GM19467 (cell line): ENCODE results near the gene MAN1A1.

Experiments used
- ATAC-seq: cut with Tn5 transposase; IDR thresholded peaks from one replicate; pipeline ENCODE4 v1.9.1; 2021; ENCODE audit warnings: mild to moderate bottlenecking, moderate library complexity; ENCODE audit not compliant: unreplicated experiment

The MAN1A1 gene

DNA sequence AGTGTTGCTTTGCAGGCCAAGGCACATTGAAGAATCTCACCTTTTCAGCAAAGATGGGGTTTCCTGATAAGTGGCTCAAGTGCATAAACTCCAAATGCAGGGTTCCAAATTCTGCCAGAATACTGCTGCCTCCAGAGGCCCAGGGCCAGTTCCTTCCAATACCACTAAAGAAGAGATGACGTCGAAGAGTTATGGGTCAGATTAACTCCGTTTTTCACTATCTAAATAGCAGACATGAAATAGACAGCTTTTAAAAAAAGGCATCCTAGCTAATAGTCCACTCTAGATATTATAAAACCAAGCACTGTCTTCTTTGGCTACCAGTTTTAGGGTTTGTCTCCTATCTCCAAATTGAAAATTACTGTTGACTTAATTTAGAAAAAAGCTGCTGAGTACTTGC is 144.8 kb downstream of the MAN1A1 start:
- no peak for ATAC-seq

- ATAC-seq, result no peak
These were observed 148.1 kb downstream of the MAN1A1 start for GRCh38 chr6:119201480-119201879.

DNA sequence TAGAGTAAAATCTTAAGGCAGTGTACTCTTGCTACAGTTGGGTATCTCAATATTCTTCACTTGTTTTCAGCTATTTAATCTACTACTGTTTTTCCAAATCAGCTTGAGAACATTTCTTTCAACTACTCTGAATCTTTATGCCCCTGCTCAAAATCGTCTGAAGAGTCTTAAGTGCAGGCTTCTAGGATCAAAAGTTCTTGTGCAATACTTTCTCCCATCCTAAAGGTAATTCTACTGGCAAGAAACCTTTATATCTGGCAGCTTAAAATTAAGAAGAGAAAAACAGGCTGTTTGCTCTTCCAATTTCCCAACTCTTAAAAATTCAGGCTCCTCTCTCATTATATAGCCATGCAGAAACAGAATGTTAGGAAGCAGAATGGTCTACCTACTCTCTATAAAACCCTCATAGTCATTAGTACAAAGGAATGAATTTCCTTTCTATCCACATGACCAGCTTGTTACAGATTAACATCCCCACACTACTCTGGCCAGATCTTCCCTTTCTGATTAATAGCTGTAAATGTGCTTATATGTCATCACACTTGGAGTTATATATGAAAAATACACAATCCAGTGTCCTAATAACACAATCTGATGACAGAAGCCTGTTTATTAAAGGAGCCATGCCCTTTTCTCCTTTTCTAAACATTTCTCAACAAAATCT is 148.9 kb downstream of the MAN1A1 start:
- no peak for ATAC-seq

GRCh38 chr6:119197271-119197670 is 152.3 kb downstream of the MAN1A1 start:
- no peak for ATAC-seq

- ATAC-seq, result no peak
These were observed 152.8 kb downstream of the MAN1A1 start for GRCh38 chr6:119196715-119197114.

DNA sequence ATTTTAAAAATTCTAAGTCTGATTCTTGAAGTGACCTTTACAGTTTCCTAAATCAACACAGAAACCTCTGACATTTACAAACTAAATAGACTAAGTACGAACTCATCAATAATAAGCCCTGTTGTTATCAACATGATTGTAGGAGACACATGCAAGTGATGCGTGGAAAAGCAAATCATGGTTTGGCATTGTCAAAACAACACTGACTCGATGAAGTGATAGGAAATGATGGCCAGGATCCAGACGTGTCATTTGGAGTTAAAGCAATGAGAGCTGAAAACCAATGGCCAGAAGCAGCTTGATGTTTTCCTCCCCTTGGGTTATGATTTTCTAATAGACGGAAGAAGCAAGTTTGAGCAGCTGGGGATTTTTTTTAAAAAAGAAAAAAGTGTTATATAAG is 153.7 kb downstream of the MAN1A1 start:
- no peak for ATAC-seq

- no peak for ATAC-seq
These were observed 154.4 kb downstream of the MAN1A1 start for GRCh38 chr6:119195204-119195603.

- ATAC-seq, result no peak
These were observed 155.9 kb downstream of the MAN1A1 start for GRCh38 chr6:119193707-119194106.

DNA sequence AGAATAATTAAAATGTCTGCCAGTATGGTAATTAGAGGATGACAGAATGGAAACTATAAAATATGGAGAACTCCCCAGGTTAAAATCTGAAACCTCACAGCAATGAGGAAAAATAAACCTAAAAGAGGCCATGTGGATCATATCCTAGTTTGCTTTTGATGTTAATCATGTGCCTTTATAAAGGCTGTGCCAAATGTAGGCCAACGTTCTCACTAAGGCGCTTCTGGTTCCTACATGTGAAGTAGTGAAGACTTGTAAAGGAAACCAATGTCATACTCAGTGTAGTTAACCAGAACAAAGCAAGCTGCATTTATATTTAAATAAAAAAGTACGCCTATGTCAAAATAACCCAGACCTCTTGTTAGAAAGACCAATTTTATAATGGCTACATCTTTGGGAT is 157.4 kb downstream of the MAN1A1 start:
- ATAC-seq, result no peak

DNA sequence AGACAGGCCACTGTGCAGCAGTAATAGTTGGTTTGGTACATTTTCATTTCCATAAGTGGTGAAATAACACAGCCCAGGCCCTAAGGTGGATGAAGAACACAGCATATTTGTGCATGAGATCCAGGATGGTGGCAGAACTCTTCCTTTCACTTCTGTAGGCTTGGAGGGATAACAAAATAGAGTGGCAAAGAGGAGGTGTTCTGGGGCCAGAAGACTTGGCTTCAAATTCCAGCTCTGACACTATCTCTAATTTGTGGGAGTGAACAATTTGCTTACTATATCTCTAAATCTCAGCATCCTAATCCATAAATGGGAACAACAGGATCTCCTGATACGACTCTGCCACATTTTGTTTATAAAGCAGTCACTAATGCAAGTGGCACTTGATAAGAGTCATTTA is 159.4 kb downstream of the MAN1A1 start:
- no peak for ATAC-seq

GRCh38 chr6:119189498-119189897 is 160.1 kb downstream of the MAN1A1 start:
- no peak for ATAC-seq

GRCh38 chr6:119187596-119187995 is 162.0 kb downstream of the MAN1A1 start:
- no peak for ATAC-seq

DNA sequence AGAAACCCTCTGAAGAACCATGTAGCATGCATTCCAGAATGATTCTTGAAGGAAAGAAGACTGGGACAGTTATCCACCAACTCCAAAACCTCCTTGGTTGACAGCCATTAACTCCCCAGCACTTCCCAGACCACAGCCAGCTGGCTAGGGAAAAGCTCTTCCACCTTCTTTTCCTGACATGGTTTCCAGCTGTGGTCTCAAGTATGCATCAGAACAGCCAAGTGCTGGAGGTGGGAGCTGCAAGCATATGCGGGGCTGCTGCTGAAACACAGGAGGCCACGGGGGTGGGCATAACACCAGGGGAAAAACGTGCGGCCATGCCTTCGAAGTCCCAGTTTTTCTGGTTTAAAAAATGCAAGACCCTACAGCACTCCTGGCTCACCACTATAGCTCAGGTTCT is 163.1 kb downstream of the MAN1A1 start:
- ATAC-seq, result no peak

DNA sequence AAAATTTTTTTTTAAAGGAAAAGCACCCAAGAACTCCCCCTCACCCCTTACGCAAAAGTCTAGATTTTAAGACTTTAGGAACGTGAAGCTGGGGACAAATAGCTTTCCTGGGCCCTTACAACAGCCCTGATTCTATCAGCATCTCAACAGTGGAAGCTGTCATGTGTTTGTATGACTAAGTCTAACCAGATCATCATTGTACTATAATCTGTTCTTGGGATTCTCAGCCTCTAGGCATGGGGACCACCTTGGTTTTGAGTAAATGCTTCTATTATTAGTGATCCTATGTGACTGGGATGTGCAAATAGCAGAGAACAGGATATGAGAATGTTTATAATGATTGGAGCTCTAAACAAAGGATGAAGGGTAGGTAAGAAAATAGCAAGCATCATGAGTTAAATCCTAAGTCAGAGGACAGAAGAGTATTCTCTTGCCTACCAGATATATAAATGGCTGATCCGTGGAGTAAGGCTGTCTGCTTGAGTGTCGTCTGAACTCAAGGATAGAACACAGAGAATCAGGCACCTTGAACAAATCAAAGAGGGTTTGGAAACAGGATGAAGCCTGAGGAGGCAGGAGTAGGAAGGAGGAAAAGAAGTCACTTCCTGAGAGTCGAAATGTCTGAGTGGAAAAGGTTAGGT is 165.4 kb downstream of the MAN1A1 start:
- no peak for ATAC-seq

- ATAC-seq, result no peak
These were observed 166.1 kb downstream of the MAN1A1 start for GRCh38 chr6:119183457-119183856.

- ATAC-seq, result no peak
These were observed 166.7 kb downstream of the MAN1A1 start for GRCh38 chr6:119182875-119183274.

GRCh38 chr6:119182216-119182803 is 167.3 kb downstream of the MAN1A1 start:
- no peak for ATAC-seq

DNA sequence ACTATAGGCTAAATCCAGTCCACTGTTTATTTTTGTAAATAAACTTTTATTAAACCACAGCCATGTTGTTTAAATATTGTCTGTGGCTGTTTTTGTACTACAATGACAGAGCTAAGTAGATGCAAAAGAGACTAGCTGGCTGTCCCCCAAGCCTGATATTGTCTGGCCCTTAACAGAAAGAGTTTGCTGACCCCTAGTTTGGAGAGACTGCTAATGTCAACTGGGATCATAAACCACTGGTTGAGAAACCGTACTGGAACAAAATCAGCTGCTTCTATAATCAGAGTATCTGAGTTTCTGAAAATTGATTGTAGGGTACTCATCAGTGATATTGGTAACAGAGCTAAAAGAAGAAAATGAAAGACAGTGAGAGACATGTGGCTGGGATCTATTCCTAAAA is 168.5 kb downstream of the MAN1A1 start:
- no peak for ATAC-seq

- no peak for ATAC-seq
These were observed 169.7 kb downstream of the MAN1A1 start for GRCh38 chr6:119179842-119180241.

- ATAC-seq, result no peak
These were observed 170.5 kb downstream of the MAN1A1 start for GRCh38 chr6:119179062-119179461.

DNA sequence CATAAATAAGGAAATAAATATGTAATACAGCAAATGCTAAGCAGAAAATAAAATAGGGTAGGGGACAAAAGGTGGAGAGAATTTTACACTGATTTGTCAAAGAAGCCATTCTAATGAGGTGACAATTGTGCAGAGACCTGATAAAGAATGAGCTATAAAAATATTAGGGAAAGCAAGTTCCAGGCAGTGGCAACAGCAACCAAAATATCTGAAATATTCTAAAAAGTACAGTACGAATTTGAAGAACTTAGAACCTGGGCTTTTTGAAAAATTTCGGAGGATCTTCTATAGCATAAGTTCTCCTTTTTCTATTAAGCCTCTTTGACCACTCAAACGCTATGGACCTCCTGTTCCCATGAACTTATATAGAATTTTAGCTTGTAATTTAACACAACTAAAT is 173.1 kb downstream of the MAN1A1 start:
- ATAC-seq, result no peak
